Measurements from ENCODE around the gene CAPN10.

DNA sequence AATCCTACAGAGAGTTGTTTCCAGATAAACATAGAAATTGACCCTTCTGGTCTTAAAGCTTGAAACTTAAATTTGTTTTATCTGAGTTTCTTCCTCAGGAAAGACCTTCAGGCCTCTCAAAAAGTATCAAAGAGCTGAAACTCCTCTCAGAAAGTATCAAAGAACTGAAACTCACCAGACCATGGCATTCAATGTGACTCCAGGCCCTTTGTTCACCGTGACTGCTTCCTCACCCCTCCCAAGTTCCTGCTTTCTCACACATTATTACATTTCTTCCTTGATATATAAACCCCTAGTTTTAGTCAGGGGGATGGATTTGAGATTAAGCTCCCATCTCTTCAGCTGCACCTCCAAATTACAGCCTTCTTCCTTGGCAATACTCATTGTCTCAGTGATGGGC, 34.7 kb upstream of the CAPN10 start:
- TF ChIP-seq TAF1 (IDR thresholded peaks at IDR 0.05; ENCODE audit: low read depth), result no peak
- no peak for TF ChIP-seq RAD21 (IDR thresholded peaks at IDR 0.05; ENCODE audit: low read depth)

All from Ishikawa (cell line).